ENCODE data around the gene PSIP1.

- TF ChIP-seq EP300 (IDR thresholded peaks at IDR 0.05) = no peak
- TF ChIP-seq, protein P1, sequence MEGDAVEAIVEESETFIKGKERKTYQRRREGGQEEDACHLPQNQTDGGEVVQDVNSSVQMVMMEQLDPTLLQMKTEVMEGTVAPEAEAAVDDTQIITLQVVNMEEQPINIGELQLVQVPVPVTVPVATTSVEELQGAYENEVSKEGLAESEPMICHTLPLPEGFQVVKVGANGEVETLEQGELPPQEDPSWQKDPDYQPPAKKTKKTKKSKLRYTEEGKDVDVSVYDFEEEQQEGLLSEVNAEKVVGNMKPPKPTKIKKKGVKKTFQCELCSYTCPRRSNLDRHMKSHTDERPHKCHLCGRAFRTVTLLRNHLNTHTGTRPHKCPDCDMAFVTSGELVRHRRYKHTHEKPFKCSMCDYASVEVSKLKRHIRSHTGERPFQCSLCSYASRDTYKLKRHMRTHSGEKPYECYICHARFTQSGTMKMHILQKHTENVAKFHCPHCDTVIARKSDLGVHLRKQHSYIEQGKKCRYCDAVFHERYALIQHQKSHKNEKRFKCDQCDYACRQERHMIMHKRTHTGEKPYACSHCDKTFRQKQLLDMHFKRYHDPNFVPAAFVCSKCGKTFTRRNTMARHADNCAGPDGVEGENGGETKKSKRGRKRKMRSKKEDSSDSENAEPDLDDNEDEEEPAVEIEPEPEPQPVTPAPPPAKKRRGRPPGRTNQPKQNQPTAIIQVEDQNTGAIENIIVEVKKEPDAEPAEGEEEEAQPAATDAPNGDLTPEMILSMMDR (IDR thresholded peaks at IDR 0.05) = no peak
These were observed 19.0 kb upstream of the PSIP1 start for GRCh38 chr9:15529566-15530324.
